Loucy (cell line): ENCODE results near the gene CNTNAP2.

Experiments used
- CTCF ChIP-seq: fragments of 200-600 bp; sonication (generic); conservative IDR thresholded peaks from 2 replicates; pipeline ENCODE4 v1.5.1; 2014; ENCODE audit warnings: mild to moderate bottlenecking, antibody characterized with exemption, low read length
- EZH2phosphoT487 ChIP-seq: fragments of 200-600 bp; IDR thresholded peaks from 2 replicates; pipeline ENCODE4 v1.6.1; 2018; ENCODE audit warnings: antibody characterized with exemption, mild to moderate bottlenecking, moderate library complexity, borderline replicate concordance

DNA sequence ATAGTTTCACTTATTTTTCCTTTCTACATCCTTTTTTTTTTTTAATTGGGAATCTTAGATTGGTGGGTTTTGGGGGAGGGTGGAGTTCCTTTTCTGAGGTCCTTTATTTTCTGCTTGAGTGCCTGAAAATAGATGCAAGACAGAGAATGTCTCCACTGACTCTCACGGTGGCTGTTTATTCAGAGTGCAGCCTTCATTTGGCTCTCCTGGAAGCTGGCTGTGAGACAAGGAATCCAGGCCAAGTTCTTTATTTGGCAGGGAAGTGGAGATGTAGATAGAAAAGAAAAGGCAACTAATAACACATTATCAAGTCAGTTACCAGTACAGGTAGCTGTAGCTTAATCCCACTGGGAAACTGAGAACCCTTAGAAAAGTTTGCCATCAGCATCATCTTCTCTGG is 118.6 kb downstream of the CNTNAP2 start:
- no peak for TF ChIP-seq CTCF
- TF ChIP-seq EZH2phosphoT487: no peak
